KOPT-K1 (cell line): Measurements from ENCODE around the gene TSPEAR.
"Not testable (repeated sequence)": the region's sequence is repeated elsewhere in the genome, so short reads cannot be mapped to it uniquely, and the experiment has no call there.

Experiments
- H3K27ac ChIP-seq: fragments of 200-600 bp; sonication (generic); 2 replicates; pipeline ENCODE4 v1.5.1; 2016; ENCODE audit warnings: antibody characterized with exemption, mild to moderate bottlenecking, low read depth, low read length; ENCODE audit not compliant: poor library complexity, severe bottlenecking
- H3K36me3 ChIP-seq: fragments of 200-600 bp; sonication (generic); 2 replicates; pipeline ENCODE4 v1.5.1; 2017; ENCODE audit warnings: antibody characterized with exemption, mild to moderate bottlenecking, low read length, moderate library complexity; ENCODE audit not compliant: insufficient read depth
- H3K9me3 ChIP-seq: fragments of 200-600 bp; sonication (generic); 2 replicates; pipeline ENCODE4 v1.5.1; 2017; ENCODE audit warnings: antibody characterized with exemption, low read length, mild to moderate bottlenecking; ENCODE audit not compliant: insufficient read depth, poor library complexity, severe bottlenecking

The TSPEAR gene

GRCh38 chr21:44670642-44671432 is 40.5 kb downstream of the TSPEAR start:
- peaks cover 40% of the 10 kb centered on the region for H3K9me3 ChIP-seq
- H3K36me3 ChIP-seq = no peaks in the 10 kb centered on the region
- no peak overlapping the region for H3K27ac ChIP-seq

DNA sequence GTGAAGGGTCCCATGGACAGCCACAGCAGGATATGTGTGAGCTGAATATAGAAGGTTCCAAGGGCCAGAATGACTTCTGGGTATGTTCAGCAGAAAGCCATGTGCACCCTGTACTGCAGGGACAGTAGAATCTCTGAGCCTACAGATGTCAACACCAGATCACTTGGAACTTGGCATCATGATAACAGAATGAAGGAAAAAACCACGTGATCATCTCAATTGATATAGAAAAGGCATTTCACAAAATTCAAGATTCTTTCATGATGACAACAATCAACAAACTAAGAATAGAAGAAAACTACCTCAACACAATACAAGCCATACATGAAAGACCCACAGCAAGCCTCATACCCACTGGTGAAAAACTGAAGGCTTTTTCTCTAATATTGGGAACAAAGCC is 43.8 kb downstream of the TSPEAR start:
- H3K27ac ChIP-seq = no peak overlapping the region
- no peaks in the 10 kb centered on the region for H3K36me3 ChIP-seq
- peaks cover 42% of the 10 kb centered on the region for H3K9me3 ChIP-seq

GRCh38 chr21:44666401-44667320 is 44.7 kb downstream of the TSPEAR start, which contains the start of gene KRTAP12-2:
TSS of gene KRTAP12-2 (minus strand) at chr21:44666927. CDS start at chr21:44666886, 41 bp downstream.
- Histone ChIP-seq H3K27ac (no peak within 1 kb of the TSS), H3K9me3 (peaks cover 34% of the 10 kb centered on the region), H3K36me3 (no peaks in the 10 kb centered on the region)

GRCh38 chr21:44664691-44665090 is 46.7 kb downstream of the TSPEAR start:
- no peaks in the 10 kb centered on the region for H3K36me3 ChIP-seq
- H3K9me3 ChIP-seq = peaks cover 18% of the 10 kb centered on the region
- H3K27ac ChIP-seq = no peak overlapping the region

GRCh38 chr21:44661567-44661966 is 49.8 kb downstream of the TSPEAR start:
- not testable (repeated sequence) for H3K9me3 ChIP-seq, H3K27ac ChIP-seq, H3K36me3 ChIP-seq

- Histone ChIP-seq H3K36me3 (no peaks in the 10 kb centered on the region), H3K27ac (peak overlapping the region; percentile 93), H3K9me3 (peaks cover 19% of the 10 kb centered on the region)
Measured at GRCh38 chr21:44658913-44659595, 52.3 kb downstream of the TSPEAR start.

DNA sequence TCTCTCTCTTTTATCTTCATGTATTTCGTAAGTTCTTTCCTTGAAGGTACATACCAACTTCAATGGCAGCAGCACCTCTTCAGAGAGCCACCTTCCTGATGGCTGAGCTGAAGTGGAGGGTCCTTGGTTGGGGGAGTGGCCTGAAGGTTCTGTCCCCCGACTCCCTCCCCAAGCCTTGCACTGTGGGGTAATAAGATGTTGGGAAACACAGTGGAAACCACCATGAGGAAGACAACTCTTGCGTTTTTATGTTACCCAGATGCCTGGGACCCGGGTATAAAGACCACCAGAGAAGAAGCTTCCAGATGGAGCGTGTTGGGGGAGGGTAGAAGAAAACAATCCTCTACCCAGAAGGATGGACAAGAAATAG is 52.8 kb downstream of the TSPEAR start:
- Histone ChIP-seq H3K9me3 (peaks cover 19% of the 10 kb centered on the region), H3K27ac (peak overlapping the region; percentile 93), H3K36me3 (no peaks in the 10 kb centered on the region)

- peak within 1 kb of the TSS; percentile 93 for H3K27ac ChIP-seq
- no peaks in the 10 kb centered on the region for H3K36me3 ChIP-seq
- peaks cover 23% of the 10 kb centered on the region for H3K9me3 ChIP-seq
Measured at GRCh38 chr21:44657635-44658540, 53.5 kb downstream of the TSPEAR start, which contains the start of gene KRTAP12-3. TSS of gene KRTAP12-3 (plus strand) at chr21:44657932. CDS start at chr21:44657980, 48 bp downstream.

DNA sequence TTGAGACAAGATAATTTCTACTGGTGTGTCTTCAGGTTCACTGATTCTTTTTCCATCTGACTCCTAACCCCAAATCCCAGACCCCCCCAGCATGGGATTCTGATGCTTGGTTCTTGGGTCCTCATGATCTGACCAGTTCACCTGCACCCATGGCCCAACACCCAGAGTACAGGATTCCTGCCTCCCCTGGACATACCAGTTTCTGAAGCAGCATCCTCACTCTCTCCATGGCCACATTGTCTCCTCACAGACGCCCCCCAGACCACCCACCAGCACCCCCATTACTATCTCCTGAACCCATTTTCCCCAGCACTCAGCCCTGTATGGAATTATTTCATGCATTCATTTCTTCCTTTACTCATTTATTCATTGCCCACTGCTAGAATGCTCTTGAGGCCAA is 54.5 kb downstream of the TSPEAR start:
- peak overlapping the region; percentile 93 for H3K27ac ChIP-seq
- H3K36me3 ChIP-seq = no peaks in the 10 kb centered on the region
- H3K9me3 ChIP-seq = peaks cover 31% of the 10 kb centered on the region

DNA sequence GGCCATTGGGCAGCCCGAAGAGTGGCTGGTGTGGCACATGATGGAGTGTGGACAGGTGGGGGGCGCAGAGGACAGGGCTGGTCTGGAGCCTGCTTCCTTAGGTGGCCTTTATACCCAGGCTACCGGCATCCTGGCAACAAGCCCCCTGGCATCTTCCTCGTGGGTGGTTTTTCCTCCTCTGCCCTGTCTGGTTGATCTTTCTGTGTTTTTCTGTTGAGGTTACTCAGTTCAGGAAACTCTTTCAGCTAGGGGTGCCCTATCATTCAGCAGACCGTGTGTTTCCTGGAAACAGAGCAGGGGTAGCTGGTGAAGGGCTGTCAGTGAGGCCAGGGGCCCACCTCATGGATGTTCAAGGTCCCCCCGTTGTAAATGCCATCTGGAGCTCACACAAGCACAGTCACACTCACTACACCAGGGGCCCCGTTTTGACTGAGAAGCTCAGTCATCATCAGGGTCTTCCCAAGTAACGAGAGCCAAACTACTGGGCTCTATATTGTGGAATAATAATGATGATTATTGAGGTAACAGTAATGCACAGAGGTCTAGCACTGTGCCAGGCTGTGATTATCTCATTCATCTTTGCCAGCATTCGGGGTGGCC is 56.7 kb downstream of the TSPEAR start, which contains the start of gene KRTAP12-4:
TSS of gene KRTAP12-4 (minus strand) at position 84 of the 600 bp plus-strand sequence. CDS start at position 39, 45 bp downstream.
- Histone ChIP-seq H3K36me3 (no peaks in the 10 kb centered on the region), H3K9me3 (peaks cover 39% of the 10 kb centered on the region), H3K27ac (peak within 1 kb of the TSS; percentile 93)

- H3K36me3 ChIP-seq = no peaks in the 10 kb centered on the region
- peak overlapping the region; percentile 93 for H3K27ac ChIP-seq
- peaks cover 39% of the 10 kb centered on the region for H3K9me3 ChIP-seq
Measured at GRCh38 chr21:44653656-44654575, 57.5 kb downstream of the TSPEAR start.

DNA sequence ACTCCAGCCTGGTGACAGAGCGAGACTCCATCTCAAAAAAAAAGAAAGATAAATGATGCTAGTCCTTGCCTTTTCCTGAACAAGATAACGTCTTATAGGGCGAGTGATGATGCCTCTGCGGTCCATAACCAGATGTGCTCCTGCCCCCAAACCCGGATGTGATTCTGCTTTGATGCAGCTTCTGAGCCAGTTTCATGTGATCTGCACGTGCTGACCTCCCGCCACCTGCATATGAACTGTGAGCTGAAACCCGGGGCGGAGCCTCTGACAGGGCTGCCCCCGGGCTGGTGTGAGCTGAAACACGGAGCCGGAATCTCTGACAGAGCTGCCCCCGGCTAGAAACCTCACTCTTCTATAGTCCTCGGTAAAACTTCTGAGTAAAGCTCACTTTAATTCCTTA is 58.2 kb downstream of the TSPEAR start:
- Histone ChIP-seq H3K36me3 (no peaks in the 10 kb centered on the region), H3K9me3 (peaks cover 39% of the 10 kb centered on the region), H3K27ac (peak overlapping the region; percentile 93)
